SIG-M5 treated with dmso at 0.1 percent for 504 hours (cell line): ENCODE data around the gene OTUD1.
"Not testable (repeated sequence)": the region's sequence is repeated elsewhere in the genome, so short reads cannot be mapped to it uniquely, and the experiment has no call there.

ENCODE experiments used
- DNase-seq: peaks from one replicate; lab custom pipeline; 2025; ENCODE audit not compliant: unreplicated experiment; lab: John Stamatoyannopoulos, UW

The OTUD1 gene

GRCh38 chr10:23438547-23439451, at the start of gene OTUD1:
TSS of gene OTUD1 (plus strand) at chr10:23439075. CDS start at chr10:23439458, 383 bp downstream.
- peak; percentile 84 for DNase-seq

- not testable (repeated sequence) for DNase-seq
These were observed 48.5 kb upstream of the OTUD1 start for GRCh38 chr10:23390408-23390807.

- DNase-seq = no peak
These were observed 48.1 kb upstream of the OTUD1 start for GRCh38 chr10:23390809-23391208.

GRCh38 chr10:23391821-23392220, 47.1 kb upstream of the OTUD1 start:
- no peak for DNase-seq

GRCh38 chr10:23395017-23395416, 43.9 kb upstream of the OTUD1 start:
- DNase-seq = no peak

- no peak for DNase-seq
These were observed 42.2 kb upstream of the OTUD1 start for GRCh38 chr10:23396695-23397094.

- DNase-seq = no peak
These were observed 39.2 kb upstream of the OTUD1 start for GRCh38 chr10:23399701-23400144.

- no peak for DNase-seq
These were observed 36.0 kb upstream of the OTUD1 start for GRCh38 chr10:23402856-23403255.

GRCh38 chr10:23403278-23403677, 35.6 kb upstream of the OTUD1 start:
- no peak for DNase-seq

GRCh38 chr10:23403719-23404118, 35.2 kb upstream of the OTUD1 start:
- no peak for DNase-seq

GRCh38 chr10:23404461-23404980, 34.4 kb upstream of the OTUD1 start:
- DNase-seq = no peak

- no peak for DNase-seq
These were observed 33.3 kb upstream of the OTUD1 start for GRCh38 chr10:23405540-23405939.

GRCh38 chr10:23406409-23406808, 32.5 kb upstream of the OTUD1 start:
- DNase-seq = no peak

- no peak for DNase-seq
These were observed 30.4 kb upstream of the OTUD1 start for GRCh38 chr10:23408330-23408976.

- DNase-seq = peak; percentile 43
These were observed 26.7 kb upstream of the OTUD1 start for GRCh38 chr10:23412223-23412622.

- peak; percentile 87 for DNase-seq
These were observed 25.2 kb upstream of the OTUD1 start for GRCh38 chr10:23413629-23414089.

GRCh38 chr10:23414658-23415057, 24.2 kb upstream of the OTUD1 start:
- no peak for DNase-seq

GRCh38 chr10:23417254-23417653, 21.6 kb upstream of the OTUD1 start:
- no peak for DNase-seq

GRCh38 chr10:23418051-23418681, 20.7 kb upstream of the OTUD1 start:
- DNase-seq = no peak

- DNase-seq = no peak
These were observed 19.7 kb upstream of the OTUD1 start for GRCh38 chr10:23419201-23419600.

- DNase-seq = no peak
These were observed 19.1 kb upstream of the OTUD1 start for GRCh38 chr10:23419655-23420329.
